Naive thymus-derived CD4-positive, alpha-beta T cell (primary cell): ENCODE data around the gene VPS13D. TPM values are rescaled to one million over a fixed set of nuclear protein-coding genes. Genes with fewer than 3 reads are reported as not detected.

Source experiments
- ATAC-seq: fragments of 150-1000 bp; cut with Tn5 transposase; 2 replicates; pipeline ENCODE4 v1.10.0; 2021; ENCODE audit warnings: mild to moderate bottlenecking, moderate library complexity
- CTCF ChIA-PET: fragments of 350-600 bp; sonication (Branson Sonifier 250); formaldehyde crosslinking; loops from one replicate; lab custom pipeline; 2021; ENCODE audit warnings: antibody characterized with exemption; lab: Charles Lee
- POLR2A ChIA-PET: fragments of 350-600 bp; sonication (Branson Sonifier 250); formaldehyde crosslinking; loops from one replicate; lab custom pipeline; 2021; ENCODE audit warnings: antibody characterized with exemption, inconsistent platforms; lab: Charles Lee
- DNase-seq, 9 donors: peaks; one replicate each; pipeline versions ENCODE4 v3.0.0 to v3.0.0-alpha.2; 2020 to 2022; ENCODE audit warnings: mixed read lengths in 1 of 9
- H3K27ac ChIP-seq: one replicate; pipeline ENCODE4 v1.7.0; 2013; ENCODE audit warnings: mild to moderate bottlenecking, low read depth, low read length, moderate library complexity
- H3K27me3 ChIP-seq, 2 donors: one replicate each; pipeline ENCODE4 v1.7.0; 2013; ENCODE audit warnings: low read length in 2 of 2, mild to moderate bottlenecking in 2 of 2, moderate library complexity in 2 of 2; ENCODE audit not compliant: control insufficient read depth in 2 of 2, insufficient read depth in 2 of 2
- H3K36me3 ChIP-seq, 3 experiments: 1 replicate in 2 of 3; 2 replicates in 1 of 3; pipeline ENCODE4 v1.7.0; 2013; ENCODE audit warnings: low read length in 3 of 3, mild to moderate bottlenecking in 3 of 3, moderate library complexity in 1 of 3; ENCODE audit not compliant: insufficient read depth in 3 of 3, control insufficient read depth in 2 of 3
- H3K4me1 ChIP-seq, 2 donors: one replicate each; pipeline ENCODE4 v1.7.0; 2013; ENCODE audit warnings: low read length in 2 of 2, mild to moderate bottlenecking in 2 of 2, moderate library complexity in 1 of 2; ENCODE audit not compliant: control insufficient read depth in 2 of 2, insufficient read depth in 2 of 2
- H3K4me3 ChIP-seq: 2 replicates; pipeline ENCODE4 v1.7.0; 2013; ENCODE audit warnings: mild to moderate bottlenecking, low read length
- H3K9me3 ChIP-seq, 3 experiments: 1 replicate in 2 of 3; 2 replicates in 1 of 3; pipeline ENCODE4 v1.7.0; 2013; ENCODE audit warnings: low read length in 3 of 3; ENCODE audit not compliant: control insufficient read depth in 2 of 3
- H3K27ac Mint-ChIP-seq, 9 donors: one replicate each; pipeline ENCODE4 v1.8.0; 2020 to 2022; ENCODE audit warnings: mixed read lengths in 9 of 9, mild to moderate bottlenecking in 8 of 9, moderate library complexity in 5 of 9, inconsistent platforms in 2 of 9
- H3K27me3 Mint-ChIP-seq, 5 donors: one replicate each; pipeline ENCODE4 v1.8.0; 2021 to 2022; ENCODE audit warnings: mixed read lengths in 5 of 5, mild to moderate bottlenecking in 1 of 5
- H3K36me3 Mint-ChIP-seq, 5 donors: one replicate each; pipeline ENCODE4 v1.8.0; 2020 to 2022; ENCODE audit warnings: mixed read lengths in 5 of 5, mild to moderate bottlenecking in 3 of 5, inconsistent platforms in 1 of 5
- H3K4me1 Mint-ChIP-seq, 7 donors: one replicate each; pipeline ENCODE4 v1.8.0; 2020 to 2022; ENCODE audit warnings: mixed read lengths in 7 of 7, mild to moderate bottlenecking in 3 of 7, inconsistent platforms in 1 of 7
- H3K4me3 Mint-ChIP-seq, 10 donors: one replicate each; pipeline ENCODE4 v1.8.0; 2020 to 2022; ENCODE audit warnings: mild to moderate bottlenecking in 10 of 10, mixed read lengths in 10 of 10, moderate library complexity in 6 of 10, inconsistent platforms in 2 of 10
- H3K9me3 Mint-ChIP-seq, 11 donors: one replicate each; pipeline ENCODE4 v1.8.0; 2020 to 2022; ENCODE audit warnings: mixed read lengths in 11 of 11, mild to moderate bottlenecking in 4 of 11, inconsistent platforms in 1 of 11, moderate library complexity in 1 of 11
- intact Hi-C, 2 donors: fragments of 100-400 bp; cut with micrococcal nuclease; formaldehyde crosslinking; loops; one replicate each; pipeline ENCODE4 v1.15.1; 2023
- polyA plus RNA-seq, 2 donors: library from polyadenylated mRNA; unstranded; fragments of 300-500 nt; fragmentation: Illumina TruSeq; gene quantifications; one replicate each; pipeline ENCODE4 v1.2.3, GENCODE V29; 2021
- total RNA-seq, 6 experiments: library from RNA in 5 of 6; stranded (reverse) in 5 of 6; gene quantifications; 1 replicate in 5 of 6; 2 replicates in 1 of 6; pipeline ENCODE4 v1.2.3 and lab custom pipeline; 2021 to 2026

The VPS13D gene
- total and polyA plus RNA-seq, 7 experiments from 2014 or later: 6.5 to 94.4 (median 73.2) TPM

- intact Hi-C loops: loop anchor here in 1 of 2 donors (5.0 kb wide), 1 partner anchor 104 kb away; no protein-coding TSS in a partner anchor
- DNase-seq: no peak
- Mint-ChIP-seq H3K4me3 (peak overlapping the region in 1 of 10 donors; percentile 23), H3K4me1 (peaks cover 31 to 93% (median 78%) of the 10 kb centered on the region in 7 donors), H3K36me3 (peaks cover 14 to 58% (median 20%) of the 10 kb centered on the region in 5 donors), H3K9me3 (peaks cover 0 to 1% (median 0%) of the 10 kb centered on the region in 11 donors), H3K27me3 (peaks cover 0 to 25% (median 0%) of the 10 kb centered on the region in 5 donors), H3K27ac (peak overlapping the region in 2 of 9 donors; percentile 59 to 67)
- Histone ChIP-seq H3K36me3 (no peaks in the 10 kb centered on the region), H3K4me1 (peaks cover 29 to 52% of the 10 kb centered on the region in 2 donors), H3K27me3 (no peaks in the 10 kb centered on the region), H3K27ac (no peak overlapping the region), H3K9me3 (no peaks in the 10 kb centered on the region), H3K4me3 (no peak overlapping the region)
- CTCF ChIA-PET: interaction anchor here (0.6 to 2.1 kb wide), 2 partner anchors 11 to 12 kb away, joined by 4 to 12 read pairs; no protein-coding TSS in a partner anchor
- no peak for ATAC-seq
- POLR2A ChIA-PET: interaction anchor here (1.6 to 5.8 kb wide), 4 partner anchors 9 to 64 kb away, joined by 4 to 45 read pairs (median 10); no protein-coding TSS in a partner anchor
Observed at GRCh38 chr1:12446593-12446992, 216.8 kb downstream of the VPS13D start.

- Histone ChIP-seq H3K4me1 (peaks cover 29 to 59% of the 10 kb centered on the region in 2 donors), H3K9me3 (no peaks in the 10 kb centered on the region), H3K27me3 (no peaks in the 10 kb centered on the region), H3K36me3 (no peaks in the 10 kb centered on the region), H3K4me3 (no peak overlapping the region), H3K27ac (no peak overlapping the region)
- DNase-seq: no peak
- peaks cover 29 to 96% (median 81%) of the 10 kb centered on the region in 7 donors for H3K4me1 Mint-ChIP-seq
- peaks cover 12 to 62% (median 20%) of the 10 kb centered on the region in 5 donors for H3K36me3 Mint-ChIP-seq
- H3K27me3 Mint-ChIP-seq: peaks cover 0 to 30% (median 0%) of the 10 kb centered on the region in 5 donors
- no peak for ATAC-seq
- ChIA-PET POLR2A (interaction anchor here (0.6 to 5.8 kb wide), 6 partner anchors 10 to 128 kb away, joined by 3 to 45 read pairs (median 6); no protein-coding TSS in a partner anchor), CTCF (interaction anchor here (1.4 to 2.1 kb wide), 2 partner anchors 11 to 13 kb away, joined by 3 to 12 read pairs; no protein-coding TSS in a partner anchor)
- peak overlapping the region in 1 of 10 donors; percentile 81 for H3K4me3 Mint-ChIP-seq
- peaks cover 0 to 1% (median 0%) of the 10 kb centered on the region in 11 donors for H3K9me3 Mint-ChIP-seq
- intact Hi-C loops: loop anchor here in 1 of 2 donors (5.0 kb wide), 1 partner anchor 105 kb away; no protein-coding TSS in a partner anchor
- peak overlapping the region in 2 of 9 donors; percentile 82 to 94 for H3K27ac Mint-ChIP-seq
Observed at GRCh38 chr1:12447307-12447706, 217.5 kb downstream of the VPS13D start.

- ChIA-PET POLR2A (interaction anchor here (0.5 to 5.8 kb wide), 9 partner anchors 11 to 128 kb away, joined by 3 to 45 read pairs (median 5); no protein-coding TSS in a partner anchor), CTCF (interaction anchor here (1.4 to 2.1 kb wide), 2 partner anchors 12 to 14 kb away, joined by 3 to 12 read pairs; no protein-coding TSS in a partner anchor)
- Histone ChIP-seq H3K27me3 (no peaks in the 10 kb centered on the region), H3K36me3 (no peaks in the 10 kb centered on the region), H3K4me1 (peaks cover 29 to 65% of the 10 kb centered on the region in 2 donors), H3K9me3 (no peaks in the 10 kb centered on the region), H3K27ac (peak overlapping the region; percentile 47), H3K4me3 (no peak overlapping the region)
- DNase-seq (no peak), ATAC-seq (no peak)
- intact Hi-C loops: loop anchor here in 1 of 2 donors (2.0 to 5.0 kb wide), 3 partner anchors 27 to 157 kb away; no protein-coding TSS in a partner anchor
- Mint-ChIP-seq H3K27ac (peak overlapping the region in 8 of 9 donors; percentile 64 to 98 (median 96)), H3K36me3 (peaks cover 12 to 67% (median 20%) of the 10 kb centered on the region in 5 donors), H3K9me3 (peaks cover 0 to 1% (median 0%) of the 10 kb centered on the region in 11 donors), H3K4me3 (peak overlapping the region in 8 of 10 donors; percentile 11 to 94 (median 81)), H3K27me3 (peaks cover 0 to 34% (median 0%) of the 10 kb centered on the region in 5 donors), H3K4me1 (peaks cover 35 to 97% (median 85%) of the 10 kb centered on the region in 7 donors)
Observed at GRCh38 chr1:12447849-12448312, 218.1 kb downstream of the VPS13D start.

- peaks cover 29 to 74% of the 10 kb centered on the region in 2 donors for H3K4me1 ChIP-seq
- no peaks in the 10 kb centered on the region for H3K9me3 ChIP-seq
- H3K36me3 ChIP-seq: no peaks in the 10 kb centered on the region
- Mint-ChIP-seq H3K27me3 (peaks cover 0 to 31% (median 0%) of the 10 kb centered on the region in 5 donors), H3K4me1 (peaks cover 44 to 98% (median 86%) of the 10 kb centered on the region in 7 donors), H3K36me3 (peaks cover 11 to 69% (median 15%) of the 10 kb centered on the region in 5 donors), H3K9me3 (peaks cover 0 to 1% (median 0%) of the 10 kb centered on the region in 11 donors), H3K4me3 (peak overlapping the region; percentile 78 to 94 (median 86)), H3K27ac (peak overlapping the region; percentile 76 to 98 (median 94))
- intact Hi-C loops: loop anchor here (1.0 to 5.0 kb wide), 12 partner anchors 10 to 172 kb away; no protein-coding TSS in a partner anchor
- H3K4me3 ChIP-seq: peak overlapping the region; percentile 9
- peak overlapping the region; percentile 59 for H3K27ac ChIP-seq
- ATAC-seq (no peak), DNase-seq (no peak)
- ChIA-PET POLR2A (interaction anchor here (0.7 to 5.8 kb wide), 8 partner anchors 10 to 90 kb away, joined by 3 to 45 read pairs (median 4); no protein-coding TSS in a partner anchor), CTCF (interaction anchor here (1.2 kb wide), 1 partner anchor 41 kb away, joined by 6 read pairs; no protein-coding TSS in a partner anchor)
- H3K27me3 ChIP-seq: no peaks in the 10 kb centered on the region
Observed at GRCh38 chr1:12448746-12449177, 218.9 kb downstream of the VPS13D start.

- H3K27ac Mint-ChIP-seq: peak overlapping the region; percentile 76 to 98 (median 94)
- intact Hi-C loops: no loop called here
- H3K4me1 ChIP-seq: peaks cover 29 to 88% of the 10 kb centered on the region in 2 donors
- ChIA-PET CTCF (interaction anchor here (0.8 to 1.6 kb wide), 3 partner anchors 24 to 60 kb away, joined by 3 to 5 read pairs (median 3); no protein-coding TSS in a partner anchor), POLR2A (interaction anchor here (0.9 to 14.5 kb wide), 7 partner anchors 9 to 154 kb away, joined by 4 to 212 read pairs (median 9); no protein-coding TSS in a partner anchor)
- no peaks in the 10 kb centered on the region for H3K36me3 ChIP-seq
- H3K36me3 Mint-ChIP-seq: peaks cover 3 to 60% (median 10%) of the 10 kb centered on the region in 5 donors
- no peaks in the 10 kb centered on the region for H3K9me3 ChIP-seq
- H3K4me1 Mint-ChIP-seq: peaks cover 52 to 98% (median 91%) of the 10 kb centered on the region in 7 donors
- DNase-seq (peak in 4 of 9 donors; percentile 19 to 47 (median 34)), ATAC-seq (no peak)
- H3K4me3 Mint-ChIP-seq: peak overlapping the region; percentile 78 to 94 (median 86)
- H3K9me3 Mint-ChIP-seq: no peaks in the 10 kb centered on the region
- H3K4me3 ChIP-seq: no peak overlapping the region
- no peaks in the 10 kb centered on the region for H3K27me3 ChIP-seq
- peak overlapping the region; percentile 59 for H3K27ac ChIP-seq
- peaks cover 0 to 21% (median 0%) of the 10 kb centered on the region in 5 donors for H3K27me3 Mint-ChIP-seq
Observed at GRCh38 chr1:12450090-12450755, 220.4 kb downstream of the VPS13D start.
